ENCODE data around the gene NDST1. TPM values are rescaled to one million over a fixed set of nuclear protein-coding genes. Genes with fewer than 3 reads are reported as not detected.

Gene NDST1
- total RNA-seq, 4 donors from 2014 or later: 68.8 to 104 (median 96.4) TPM

DNA sequence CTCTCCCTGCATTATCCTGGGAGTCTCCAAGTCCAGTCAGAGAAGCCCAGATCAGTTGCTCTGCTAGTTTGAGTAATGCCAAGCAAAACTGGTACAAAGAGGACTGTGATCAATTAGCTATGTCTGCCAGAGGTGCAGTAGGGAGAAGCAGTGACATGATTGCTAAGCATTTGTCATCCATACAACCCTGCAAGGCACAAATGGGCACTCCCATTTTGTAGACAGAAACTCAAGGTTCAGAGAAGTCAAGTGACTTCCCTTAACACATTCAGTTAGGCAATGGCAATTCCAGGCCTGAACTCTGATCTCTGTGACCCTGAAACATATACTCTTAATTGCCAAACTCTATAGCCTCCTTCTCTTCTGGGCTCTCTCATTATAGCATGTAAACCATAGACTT is 34.0 kb downstream of the NDST1 start:
- no peaks in the 10 kb centered on the region for H3K27me3 ChIP-seq
- no peak overlapping the region for H3K4me3 ChIP-seq
- intact Hi-C loops (cut with DNase I; ENCODE audit: low total_unique reads) (loop anchor here (5.0 to 10.0 kb wide), 2 partner anchors 57 to 85 kb away; no protein-coding TSS in a partner anchor), in situ Hi-C loops (cut with MboI; ENCODE audit: low pct_ligation_motif_present in 1 of 4, low pct_unique_long_range_greater_than_20kb in 1 of 4, low sequenced_read_pairs in 3 of 4) (loop anchor here in 3 of 4 donors (10.0 kb wide), 2 partner anchors 77 to 87 kb away; no protein-coding TSS in a partner anchor)
- TF ChIP-seq, protein P1, sequence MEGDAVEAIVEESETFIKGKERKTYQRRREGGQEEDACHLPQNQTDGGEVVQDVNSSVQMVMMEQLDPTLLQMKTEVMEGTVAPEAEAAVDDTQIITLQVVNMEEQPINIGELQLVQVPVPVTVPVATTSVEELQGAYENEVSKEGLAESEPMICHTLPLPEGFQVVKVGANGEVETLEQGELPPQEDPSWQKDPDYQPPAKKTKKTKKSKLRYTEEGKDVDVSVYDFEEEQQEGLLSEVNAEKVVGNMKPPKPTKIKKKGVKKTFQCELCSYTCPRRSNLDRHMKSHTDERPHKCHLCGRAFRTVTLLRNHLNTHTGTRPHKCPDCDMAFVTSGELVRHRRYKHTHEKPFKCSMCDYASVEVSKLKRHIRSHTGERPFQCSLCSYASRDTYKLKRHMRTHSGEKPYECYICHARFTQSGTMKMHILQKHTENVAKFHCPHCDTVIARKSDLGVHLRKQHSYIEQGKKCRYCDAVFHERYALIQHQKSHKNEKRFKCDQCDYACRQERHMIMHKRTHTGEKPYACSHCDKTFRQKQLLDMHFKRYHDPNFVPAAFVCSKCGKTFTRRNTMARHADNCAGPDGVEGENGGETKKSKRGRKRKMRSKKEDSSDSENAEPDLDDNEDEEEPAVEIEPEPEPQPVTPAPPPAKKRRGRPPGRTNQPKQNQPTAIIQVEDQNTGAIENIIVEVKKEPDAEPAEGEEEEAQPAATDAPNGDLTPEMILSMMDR (IDR thresholded peaks at IDR 0.05): no peak
- TF ChIP-seq POLR2AphosphoS5 (IDR thresholded peaks at IDR 0.05): peak in 2 of 3 donors; percentile 15 to 49
- no peaks in the 10 kb centered on the region for H3K9me3 ChIP-seq
- peaks cover 9 to 41% (median 19%) of the 10 kb centered on the region in 4 donors for H3K4me1 ChIP-seq
- peak overlapping the region; percentile 74 to 85 (median 84) for H3K27ac ChIP-seq
- peak; percentile 24 for DNase-seq
- peaks cover 0 to 9% (median 2%) of the 10 kb centered on the region in 4 donors for H3K36me3 ChIP-seq

DNA sequence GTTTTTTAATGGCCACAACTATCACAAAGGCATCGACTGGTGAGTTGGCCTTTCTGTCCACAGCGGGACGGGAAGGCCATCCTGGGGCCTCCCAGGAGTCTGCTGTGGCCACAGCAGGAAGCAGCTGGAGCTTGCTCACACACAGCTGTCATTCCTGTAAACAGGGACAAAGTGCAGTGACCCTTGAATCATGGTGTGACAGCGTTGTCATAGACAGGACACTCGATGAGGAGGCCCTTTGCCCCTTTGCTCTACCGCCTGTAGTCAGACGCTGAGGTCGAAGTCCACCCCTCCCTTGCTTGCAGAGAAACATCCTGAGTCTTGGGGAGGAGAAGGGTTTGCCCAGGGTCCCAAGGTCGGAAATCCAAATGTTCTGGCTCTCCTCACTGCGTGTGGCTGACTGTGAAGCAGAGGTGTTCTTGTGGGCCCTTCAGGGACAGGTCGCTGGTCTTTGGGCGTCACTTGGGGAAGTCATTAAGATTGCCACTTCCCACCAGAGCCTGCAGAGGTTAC is 35.1 kb downstream of the NDST1 start:
- in situ Hi-C loops (cut with MboI; ENCODE audit: low pct_ligation_motif_present in 1 of 4, low pct_unique_long_range_greater_than_20kb in 1 of 4, low sequenced_read_pairs in 3 of 4) (loop anchor here in 3 of 4 donors (10.0 kb wide), 2 partner anchors 78 to 88 kb away; no protein-coding TSS in a partner anchor), intact Hi-C loops (cut with DNase I; ENCODE audit: low total_unique reads) (loop anchor here (5.0 to 10.0 kb wide), 2 partner anchors 58 to 86 kb away; no protein-coding TSS in a partner anchor)
- no peaks in the 10 kb centered on the region for H3K9me3 ChIP-seq
- peak overlapping the region; percentile 74 to 85 (median 84) for H3K27ac ChIP-seq
- DNase-seq: peak; percentile 86
- WGBS, 2 donors (ENCODE audit: low coverage in 1 of 2): 42% methylated on average over 12 of the region's 12 CpGs; no CpG with 5 or more reads in 1 of the 2 donors
- peaks cover 9 to 41% (median 19%) of the 10 kb centered on the region in 4 donors for H3K4me1 ChIP-seq
- TF ChIP-seq EP300 (IDR thresholded peaks at IDR 0.05; ENCODE audit: low read depth): peak; percentile 85
- TF ChIP-seq POLR2A (IDR thresholded peaks at IDR 0.05): peak; percentile 46
- TF ChIP-seq, protein P1 (IDR thresholded peaks at IDR 0.05): peak in 1 of 5 experiments; percentile 8
- peak; percentile 45 to 91 (median 90) for TF ChIP-seq POLR2AphosphoS5 (IDR thresholded peaks at IDR 0.05)
- no peaks in the 10 kb centered on the region for H3K27me3 ChIP-seq
- no peak overlapping the region for H3K4me3 ChIP-seq
- peaks cover 0 to 5% (median 2%) of the 10 kb centered on the region in 4 donors for H3K36me3 ChIP-seq

DNA sequence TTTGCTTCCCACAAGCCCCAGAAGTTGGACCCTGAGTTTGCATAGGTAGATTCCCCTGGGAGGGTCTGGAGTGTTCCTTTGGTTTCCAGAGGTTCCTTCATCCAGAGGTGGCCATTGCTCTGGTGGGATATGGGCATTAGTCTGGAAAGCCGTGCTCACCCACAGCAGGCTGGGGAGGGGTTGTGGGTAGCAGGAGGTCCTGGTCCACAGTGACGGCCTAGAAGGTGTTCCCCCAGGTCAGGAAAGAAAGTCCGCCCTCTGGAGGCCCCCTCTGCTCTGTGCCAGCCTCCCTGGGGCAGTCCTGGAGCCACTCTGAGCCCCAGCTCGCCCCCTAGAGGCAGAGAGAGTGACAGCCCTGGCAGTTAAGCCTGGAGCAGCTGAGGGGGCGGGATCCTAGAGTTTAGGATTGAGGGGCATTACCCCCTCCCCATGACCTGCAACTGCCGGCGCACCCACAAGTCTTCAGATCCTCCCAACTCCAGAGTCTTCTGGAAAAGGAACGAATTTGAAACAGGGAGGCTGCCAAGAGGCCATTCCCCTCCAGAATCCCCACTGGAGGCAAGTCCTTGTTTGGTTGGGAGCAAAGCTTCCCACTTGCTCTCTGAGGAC is 36.8 kb downstream of the NDST1 start:
- H3K27me3 ChIP-seq: no peaks in the 10 kb centered on the region
- peak overlapping the region in 1 of 4 donors; percentile 85 for H3K27ac ChIP-seq
- TF ChIP-seq POLR2AphosphoS5 (IDR thresholded peaks at IDR 0.05) (no peak), EP300 (IDR thresholded peaks at IDR 0.05; ENCODE audit: low read depth) (no peak), POLR2A (IDR thresholded peaks at IDR 0.05) (no peak)
- TF ChIP-seq, protein P1 (IDR thresholded peaks at IDR 0.05): peak; percentile 75 to 84 (median 81)
- no peak overlapping the region for H3K4me3 ChIP-seq
- intact Hi-C loops (cut with DNase I; ENCODE audit: low total_unique reads) (loop anchor here (5.0 to 10.0 kb wide), 2 partner anchors 60 to 87 kb away; no protein-coding TSS in a partner anchor), in situ Hi-C loops (cut with MboI; ENCODE audit: low pct_ligation_motif_present in 1 of 4, low pct_unique_long_range_greater_than_20kb in 1 of 4, low sequenced_read_pairs in 3 of 4) (loop anchor here in 3 of 4 donors (10.0 kb wide), 2 partner anchors 80 to 90 kb away; no protein-coding TSS in a partner anchor)
- WGBS, 2 donors (ENCODE audit: low coverage in 1 of 2): 39% methylated on average over 8 of the region's 8 CpGs; no CpG with 5 or more reads in 1 of the 2 donors
- peak; percentile 84 for DNase-seq
- H3K9me3 ChIP-seq: no peaks in the 10 kb centered on the region
- peaks cover 0 to 19% (median 6%) of the 10 kb centered on the region in 4 donors for H3K36me3 ChIP-seq
- H3K4me1 ChIP-seq: peaks cover 9 to 41% (median 19%) of the 10 kb centered on the region in 4 donors

GRCh38 chr5:150545246-150545645 is 37.3 kb downstream of the NDST1 start:
- DNase-seq: no peak
- H3K27ac ChIP-seq: no peak overlapping the region
- H3K27me3 ChIP-seq: no peaks in the 10 kb centered on the region
- peaks cover 9 to 41% (median 19%) of the 10 kb centered on the region in 4 donors for H3K4me1 ChIP-seq
- no peaks in the 10 kb centered on the region for H3K9me3 ChIP-seq
- peaks cover 0 to 22% (median 5%) of the 10 kb centered on the region in 4 donors for H3K36me3 ChIP-seq
- in situ Hi-C loops (cut with MboI; ENCODE audit: low pct_ligation_motif_present in 1 of 4, low pct_unique_long_range_greater_than_20kb in 1 of 4, low sequenced_read_pairs in 3 of 4) (loop anchor here in 3 of 4 donors (10.0 kb wide), 2 partner anchors 80 to 90 kb away; no protein-coding TSS in a partner anchor), intact Hi-C loops (cut with DNase I; ENCODE audit: low total_unique reads) (loop anchor here (10.0 kb wide), 1 partner anchor 60 kb away; no protein-coding TSS in a partner anchor)
- TF ChIP-seq, protein P1 (IDR thresholded peaks at IDR 0.05): no peak
- no peak for TF ChIP-seq POLR2AphosphoS5 (IDR thresholded peaks at IDR 0.05)
- no peak for TF ChIP-seq EP300 (IDR thresholded peaks at IDR 0.05; ENCODE audit: low read depth)
- no peak for TF ChIP-seq POLR2A (IDR thresholded peaks at IDR 0.05)
- H3K4me3 ChIP-seq: no peak overlapping the region
- WGBS, 2 donors (ENCODE audit: low coverage in 1 of 2): 97% methylated on average over 13 of the region's 13 CpGs; no CpG with 5 or more reads in 1 of the 2 donors

Measured in transverse colon (tissue), 4 donors.